ENCODE results near the gene CLMN. TPM values are rescaled to one million over a fixed set of nuclear protein-coding genes. Genes with fewer than 3 reads are reported as not detected.

Gene CLMN
- total and polyA plus RNA-seq, 2 donors (not counting 1 experiment from before 2014, with no cell fraction given), result 9.6 to 51.5 TPM

DNA sequence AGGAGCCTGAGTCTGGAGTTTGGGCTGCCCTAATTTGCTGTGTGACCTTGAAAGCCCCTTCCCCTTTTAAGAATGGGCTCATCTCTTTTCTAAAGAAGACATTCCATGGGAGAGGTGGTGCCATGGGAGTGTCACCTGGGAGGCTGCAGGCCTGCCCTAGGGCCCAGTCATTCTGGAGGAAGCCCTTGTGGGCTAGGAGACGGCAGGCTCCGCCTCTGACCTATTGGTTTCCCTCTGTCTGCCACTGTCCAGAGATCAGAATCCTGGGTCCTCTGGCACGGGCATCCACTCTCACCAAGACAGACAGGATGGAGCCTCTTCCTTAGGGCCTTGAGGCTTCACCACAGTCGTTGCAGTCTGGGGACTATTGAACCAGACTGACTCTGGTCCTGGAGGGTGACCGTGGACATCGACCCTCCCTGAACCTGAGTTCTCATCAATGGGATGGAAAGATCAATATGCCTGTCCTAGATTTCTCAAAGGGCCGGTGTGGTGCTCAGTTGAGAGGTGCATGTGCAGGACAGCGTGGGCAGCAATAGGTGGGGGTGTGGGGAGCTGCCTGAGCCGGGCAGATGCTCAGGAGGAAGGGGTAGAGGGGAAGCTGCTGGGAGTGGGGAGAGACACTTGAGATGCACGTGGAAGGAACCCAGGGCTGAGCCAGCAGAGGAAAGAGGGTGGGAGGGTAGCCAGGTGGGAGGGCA lies 12.2 kb upstream of the CLMN start:
- no peak overlapping the region for H3K4me3 Mint-ChIP-seq
- no peak for DNase-seq
- ChIA-PET CTCF (no interaction called here), POLR2A (no interaction called here)
- Histone ChIP-seq H3K79me2 (ENCODE audit: control insufficient read depth, insufficient read depth, low read length) (no peaks in the 10 kb centered on the region), H3K27me3 (replicated peaks in 1 of 4; ENCODE audit: control extremely low read depth in 1 of 4, control insufficient read depth in 3 of 4, insufficient read depth in 4 of 4, low read length in 3 of 4) (peaks cover 0 to 2% (median 0%) of the 10 kb centered on the region in 4 experiments), H3K9ac (ENCODE audit: low read length) (no peak overlapping the region), H3K27ac (ENCODE audit: low read length in 2 of 2) (no peak overlapping the region), H3K4me1 (ENCODE audit: control insufficient read depth in 2 of 2, insufficient read depth in 2 of 2, low read length in 2 of 2) (peaks cover 33 to 37% of the 10 kb centered on the region in 2 donors), H3K36me3 (replicated peaks in 1 of 2; ENCODE audit: control extremely low read depth in 1 of 2, control insufficient read depth in 1 of 2, extremely low read depth in 1 of 2, insufficient read depth in 2 of 2, low read length in 1 of 2) (no peaks in the 10 kb centered on the region), H2AFZ (ENCODE audit: insufficient read depth, low read depth, low read length, poor library complexity, severe bottlenecking) (no peak overlapping the region), H4K20me1 (ENCODE audit: control insufficient read depth, insufficient read depth, low read length, poor library complexity, severe bottlenecking) (no peaks in the 10 kb centered on the region), H3K4me2 (replicated peaks; ENCODE audit: low read depth, low read length, poor library complexity, severe bottlenecking) (no peak overlapping the region), H3K9me3 (ENCODE audit: control extremely low read depth in 1 of 3, control insufficient read depth in 2 of 3, insufficient read depth in 1 of 3, low read length in 2 of 3) (peaks cover 0 to 7% (median 0%) of the 10 kb centered on the region in 3 donors), H3K4me3 (ENCODE audit: control extremely low read depth in 1 of 5, extremely low read depth in 1 of 5, insufficient read depth in 1 of 5, low read depth in 2 of 5, low read length in 4 of 5) (no peak overlapping the region)
- intact Hi-C loops (cut with micrococcal nuclease), result no loop called here
- H3K27ac Mint-ChIP-seq, result no peak overlapping the region
- WGBS (ENCODE audit: insufficient coverage), result 81% methylated on average over 10 of the region's 10 CpGs
- no peaks in the 10 kb centered on the region for H3K9me3 Mint-ChIP-seq (ENCODE audit: insufficient read depth)
- TF ChIP-seq EZH2 (IDR thresholded peaks at IDR 0.05; ENCODE audit: borderline replicate concordance, insufficient read depth, low read depth, low read length, poor library complexity, severe bottlenecking), result no peak
- TF ChIP-seq, protein P1, sequence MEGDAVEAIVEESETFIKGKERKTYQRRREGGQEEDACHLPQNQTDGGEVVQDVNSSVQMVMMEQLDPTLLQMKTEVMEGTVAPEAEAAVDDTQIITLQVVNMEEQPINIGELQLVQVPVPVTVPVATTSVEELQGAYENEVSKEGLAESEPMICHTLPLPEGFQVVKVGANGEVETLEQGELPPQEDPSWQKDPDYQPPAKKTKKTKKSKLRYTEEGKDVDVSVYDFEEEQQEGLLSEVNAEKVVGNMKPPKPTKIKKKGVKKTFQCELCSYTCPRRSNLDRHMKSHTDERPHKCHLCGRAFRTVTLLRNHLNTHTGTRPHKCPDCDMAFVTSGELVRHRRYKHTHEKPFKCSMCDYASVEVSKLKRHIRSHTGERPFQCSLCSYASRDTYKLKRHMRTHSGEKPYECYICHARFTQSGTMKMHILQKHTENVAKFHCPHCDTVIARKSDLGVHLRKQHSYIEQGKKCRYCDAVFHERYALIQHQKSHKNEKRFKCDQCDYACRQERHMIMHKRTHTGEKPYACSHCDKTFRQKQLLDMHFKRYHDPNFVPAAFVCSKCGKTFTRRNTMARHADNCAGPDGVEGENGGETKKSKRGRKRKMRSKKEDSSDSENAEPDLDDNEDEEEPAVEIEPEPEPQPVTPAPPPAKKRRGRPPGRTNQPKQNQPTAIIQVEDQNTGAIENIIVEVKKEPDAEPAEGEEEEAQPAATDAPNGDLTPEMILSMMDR (IDR thresholded peaks at IDR 0.05), result no peak
- no peak for ATAC-seq (ENCODE audit: low read depth)
- peaks cover 4% of the 10 kb centered on the region for H3K27me3 Mint-ChIP-seq
- H3K4me1 Mint-ChIP-seq, result peaks cover 40% of the 10 kb centered on the region

DNA sequence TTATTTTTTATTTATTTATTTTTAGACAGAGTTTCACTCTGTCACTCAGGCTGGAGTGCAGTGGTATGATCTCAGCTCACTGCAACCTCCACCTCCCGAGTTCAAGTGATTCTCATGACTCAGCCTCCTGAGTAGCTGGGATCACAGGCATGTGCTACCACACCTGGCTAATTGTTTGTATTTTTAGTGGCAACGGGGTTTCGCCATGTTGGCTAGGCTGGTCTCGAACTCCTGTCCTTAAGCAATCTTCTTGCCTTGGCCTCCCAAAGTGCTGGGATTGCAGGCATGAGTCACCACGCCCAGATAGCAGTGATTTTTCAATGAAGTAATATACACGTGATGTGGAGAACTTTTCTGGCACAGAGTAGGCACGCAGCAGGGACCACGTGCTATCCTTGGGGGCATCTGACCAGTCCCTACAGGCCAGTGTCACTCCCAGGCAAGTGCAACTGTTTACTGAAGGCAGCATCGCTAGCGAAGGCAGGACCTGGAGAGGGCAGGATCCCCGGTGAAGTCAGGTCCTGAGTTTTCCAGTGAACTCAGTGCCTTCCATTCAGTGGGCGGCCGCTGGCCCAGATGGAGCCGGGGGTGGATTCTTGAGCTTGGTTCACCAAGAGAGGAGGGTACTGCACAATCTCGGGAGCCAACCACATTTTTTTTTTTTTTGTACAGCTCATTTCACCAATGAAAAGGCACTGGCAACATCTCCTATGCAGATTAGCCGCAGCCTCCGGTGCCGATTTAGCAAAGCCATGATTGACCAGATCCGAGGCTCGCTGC lies 11.1 kb upstream of the CLMN start:
- intact Hi-C loops (cut with micrococcal nuclease), result no loop called here

More for the DNA sequence above, 11.1 kb upstream of the CLMN start:
- H3K4me2 ChIP-seq (replicated peaks; ENCODE audit: low read depth, low read length, poor library complexity, severe bottlenecking), result no peak overlapping the region
- H3K27me3 ChIP-seq (replicated peaks in 1 of 4; ENCODE audit: control extremely low read depth in 1 of 4, control insufficient read depth in 3 of 4, insufficient read depth in 4 of 4, low read length in 3 of 4), result no peaks in the 10 kb centered on the region
- DNase-seq (no peak), ATAC-seq (ENCODE audit: low read depth) (no peak)
- H3K36me3 ChIP-seq (replicated peaks in 1 of 2; ENCODE audit: control extremely low read depth in 1 of 2, control insufficient read depth in 1 of 2, extremely low read depth in 1 of 2, insufficient read depth in 2 of 2, low read length in 1 of 2), result no peaks in the 10 kb centered on the region
- no peak overlapping the region for H3K9ac ChIP-seq (ENCODE audit: low read length)
- peaks cover 51% of the 10 kb centered on the region for H3K4me1 Mint-ChIP-seq
- CTCF ChIA-PET, result interaction anchor here (1.1 to 1.2 kb wide), 2 partner anchors 19 to 30 kb away, joined by 3 to 5 read pairs; no protein-coding TSS in a partner anchor
- H3K4me1 ChIP-seq (ENCODE audit: control insufficient read depth in 2 of 2, insufficient read depth in 2 of 2, low read length in 2 of 2), result peaks cover 42 to 46% of the 10 kb centered on the region in 2 donors
- H3K27ac Mint-ChIP-seq, result no peak overlapping the region
- TF ChIP-seq, protein P1 (IDR thresholded peaks at IDR 0.05), result no peak
- no peak for TF ChIP-seq EZH2 (IDR thresholded peaks at IDR 0.05; ENCODE audit: borderline replicate concordance, insufficient read depth, low read depth, low read length, poor library complexity, severe bottlenecking)
- H3K4me3 ChIP-seq (ENCODE audit: control extremely low read depth in 1 of 5, extremely low read depth in 1 of 5, insufficient read depth in 1 of 5, low read depth in 2 of 5, low read length in 4 of 5), result no peak overlapping the region
- no peaks in the 10 kb centered on the region for H3K79me2 ChIP-seq (ENCODE audit: control insufficient read depth, insufficient read depth, low read length)
- no peak overlapping the region for H2AFZ ChIP-seq (ENCODE audit: insufficient read depth, low read depth, low read length, poor library complexity, severe bottlenecking)
- 93% methylated on average over 19 of the region's 20 CpGs for WGBS (ENCODE audit: insufficient coverage)
- H3K4me3 Mint-ChIP-seq, result no peak overlapping the region
- no peaks in the 10 kb centered on the region for H3K9me3 Mint-ChIP-seq (ENCODE audit: insufficient read depth)
- no peak overlapping the region for H3K27ac ChIP-seq (ENCODE audit: low read length in 2 of 2)
- H3K9me3 ChIP-seq (ENCODE audit: control extremely low read depth in 1 of 3, control insufficient read depth in 2 of 3, insufficient read depth in 1 of 3, low read length in 2 of 3), result peaks cover 0 to 3% (median 0%) of the 10 kb centered on the region in 3 donors
- POLR2A ChIA-PET, result no interaction called here
- H4K20me1 ChIP-seq (ENCODE audit: control insufficient read depth, insufficient read depth, low read length, poor library complexity, severe bottlenecking), result no peaks in the 10 kb centered on the region
- H3K27me3 Mint-ChIP-seq, result peaks cover 3% of the 10 kb centered on the region
